T-helper 9 cell (primary cell): ENCODE measurements around the gene PDE5A.
"Not testable (repeated sequence)": the region's sequence is repeated elsewhere in the genome, so short reads cannot be mapped to it uniquely, and the experiment has no call there.

Experiments used
- DNase-seq: peaks from one replicate; pipeline ENCODE4 v3.0.0-alpha.2; 2020
- total RNA-seq, 2 donors: gene quantifications; one replicate each; lab custom pipeline; 2026; lab: John Stamatoyannopoulos, UW

PDE5A gene
- total RNA-seq, result 3.1 to 25.8 reads per million in 2 donors

DNA sequence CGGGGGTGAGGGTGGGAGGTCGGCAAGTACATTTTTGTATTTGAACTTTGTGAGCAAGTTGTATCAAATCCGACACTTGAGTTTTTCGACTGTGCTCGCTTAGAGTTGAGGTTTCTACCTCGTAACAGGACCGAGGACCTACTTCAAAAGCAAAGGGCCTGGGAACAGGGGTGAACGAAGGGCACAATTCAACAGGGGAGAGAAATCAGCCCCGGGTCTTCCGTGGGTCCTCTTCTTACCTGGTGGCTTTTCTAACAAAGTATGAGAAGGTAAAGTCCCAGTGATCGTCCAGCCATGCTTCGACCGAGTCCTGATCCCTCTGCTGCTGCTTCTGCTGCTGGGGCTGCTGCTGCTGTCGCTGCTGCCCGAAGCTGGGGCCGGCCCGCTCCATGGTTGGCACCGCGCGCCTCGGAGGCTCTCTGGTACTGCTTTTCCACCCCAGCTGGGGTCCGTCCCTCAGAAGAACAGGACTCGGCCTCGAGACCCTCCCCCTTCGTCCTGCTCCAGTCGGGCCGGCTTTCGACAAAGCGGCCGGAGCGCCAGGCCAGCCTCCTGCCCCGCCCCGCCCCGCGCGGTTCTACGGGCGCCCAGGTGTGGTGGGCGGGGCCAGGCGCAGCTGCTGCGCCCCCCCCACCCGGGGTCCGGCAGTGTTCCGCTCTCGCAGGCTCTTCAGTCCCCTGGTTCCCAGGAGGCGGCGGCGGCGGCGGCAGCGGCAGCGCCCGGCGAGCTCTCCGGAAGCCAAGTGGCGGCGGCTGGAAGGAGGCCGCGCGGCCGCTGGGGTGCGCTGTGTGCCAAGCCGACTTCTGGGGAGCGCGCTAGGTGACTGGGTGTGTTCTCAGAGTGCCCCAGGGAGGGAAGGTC lies at the start of gene PDE5A:
Gene PDE5A (minus strand): TSS at position 524 of the 861 bp plus-strand sequence. CDS start 133 bp downstream, at position 391.
- DNase-seq, result peak; percentile 71

DNA sequence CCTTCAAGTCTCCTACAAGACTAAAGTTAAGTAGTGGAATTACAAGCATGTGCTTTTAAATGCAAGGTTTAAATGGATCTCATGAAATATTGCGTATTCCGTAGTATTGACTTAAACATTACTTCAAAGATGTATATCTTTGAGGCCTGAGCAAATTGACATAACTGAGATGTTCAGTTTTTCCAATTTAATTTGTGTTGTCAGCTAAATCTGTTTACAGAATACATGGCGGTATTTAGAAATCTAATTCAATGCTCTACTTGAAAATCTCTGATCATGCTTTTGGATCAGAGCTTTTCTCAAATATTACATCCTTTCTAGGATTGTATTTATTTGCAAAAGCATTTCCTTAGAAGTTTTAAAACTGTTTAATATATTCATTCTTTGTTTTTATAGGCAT lies 47.5 kb upstream of the PDE5A start:
- no peak for DNase-seq

- DNase-seq, result no peak
These were observed 46.8 kb upstream of the PDE5A start for GRCh38 chr4:119675391-119675790.

DNA sequence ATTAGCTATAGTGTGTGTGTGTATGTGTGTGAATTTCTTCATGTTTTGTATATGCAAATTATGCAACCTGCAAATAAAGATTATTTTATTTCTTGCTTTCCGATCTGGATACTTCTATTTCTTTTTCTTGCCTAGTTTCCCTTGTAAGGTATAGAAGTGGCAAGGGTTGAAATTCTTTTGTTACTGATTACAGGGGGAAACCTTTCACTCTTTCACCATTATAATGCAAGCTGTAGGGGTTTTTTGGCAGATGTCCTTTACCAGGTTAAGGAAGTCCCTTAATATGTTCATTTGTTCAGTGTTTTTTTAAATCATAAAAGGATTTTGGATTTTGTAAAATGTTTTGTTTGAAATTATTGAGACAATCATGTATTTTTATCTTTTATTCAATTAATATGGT lies 44.3 kb upstream of the PDE5A start:
- DNase-seq, result no peak

DNA sequence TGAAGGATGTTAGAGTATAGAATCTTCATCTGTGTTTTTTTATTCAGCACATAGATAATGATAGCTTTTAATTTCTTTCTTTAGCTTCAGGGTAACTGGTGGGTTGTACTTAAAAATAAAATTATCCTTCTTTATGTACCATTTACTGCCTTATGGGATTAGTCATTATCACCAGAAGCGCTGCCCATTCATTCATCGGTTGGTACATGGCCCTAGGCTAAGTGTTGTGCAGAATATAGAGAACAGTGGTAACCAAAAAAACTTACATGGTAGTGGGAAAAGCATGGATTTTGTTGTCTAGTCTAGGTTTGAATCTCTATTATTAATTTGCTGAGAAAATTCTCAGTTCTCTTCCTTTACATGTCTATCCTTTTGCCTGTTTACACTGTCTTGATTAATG lies 43.5 kb upstream of the PDE5A start:
- DNase-seq, result no peak

DNA sequence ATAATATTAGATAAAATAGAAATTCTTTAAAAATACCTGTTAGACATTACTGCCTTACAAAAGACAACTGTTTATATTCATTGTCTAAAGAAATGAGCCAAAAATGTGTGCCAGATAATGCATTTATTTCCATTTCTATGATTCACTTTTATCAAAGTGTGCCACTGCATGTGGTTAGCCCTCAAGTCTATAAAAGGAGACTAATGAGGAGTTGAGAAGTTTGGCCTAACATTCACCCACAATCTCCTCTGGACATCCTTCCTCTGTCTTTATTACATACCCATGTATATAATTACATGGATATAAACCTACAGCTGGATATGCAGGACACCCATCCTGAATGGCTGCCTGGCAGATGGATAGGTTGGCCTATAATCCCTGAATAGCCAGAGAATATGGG lies 42.6 kb upstream of the PDE5A start:
- DNase-seq, result no peak

DNA sequence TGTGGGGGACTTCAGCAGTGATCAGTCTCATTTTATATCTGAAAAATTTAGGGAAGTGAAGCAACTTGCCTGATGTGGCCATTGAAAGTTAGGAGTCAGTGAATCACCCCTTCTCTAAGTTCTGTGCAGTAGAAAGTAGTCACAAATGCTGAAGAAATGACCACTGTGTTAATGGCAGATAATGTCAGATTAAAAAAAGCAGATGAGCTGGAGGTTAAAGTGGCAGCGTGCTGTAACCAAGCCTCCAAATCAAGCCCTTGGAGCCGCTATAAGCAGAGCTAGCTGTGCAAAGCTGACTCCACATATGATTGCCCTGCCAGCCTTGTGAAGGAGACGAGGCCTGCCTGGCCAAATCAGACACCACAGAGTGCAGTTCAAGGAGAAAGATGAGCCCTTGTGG lies 39.2 kb upstream of the PDE5A start:
- DNase-seq, result no peak

GRCh38 chr4:119666653-119667091 lies 38.1 kb upstream of the PDE5A start:
- DNase-seq, result no peak

DNA sequence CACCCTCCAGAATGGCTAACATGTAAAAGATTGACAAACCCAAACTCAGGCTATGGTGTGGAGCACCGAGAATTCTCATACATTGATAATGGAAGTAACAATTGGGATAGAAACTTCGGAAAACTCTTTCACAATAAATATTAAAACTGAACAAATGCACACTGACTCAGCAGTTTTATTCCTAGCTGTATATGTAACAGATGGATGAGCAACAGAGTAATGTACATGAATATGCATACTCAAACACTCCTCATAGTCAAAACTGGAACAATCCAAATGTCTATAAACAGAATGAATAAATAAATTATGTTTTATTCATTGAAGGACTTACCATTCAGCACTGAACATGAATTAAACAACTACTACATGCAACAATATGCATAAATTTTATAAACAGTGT lies 37.1 kb upstream of the PDE5A start:
- DNase-seq, result no peak

GRCh38 chr4:119664168-119664907 lies 35.7 kb upstream of the PDE5A start:
- DNase-seq, result no peak

- no peak for DNase-seq
These were observed 34.7 kb upstream of the PDE5A start for GRCh38 chr4:119663160-119663788.

DNA sequence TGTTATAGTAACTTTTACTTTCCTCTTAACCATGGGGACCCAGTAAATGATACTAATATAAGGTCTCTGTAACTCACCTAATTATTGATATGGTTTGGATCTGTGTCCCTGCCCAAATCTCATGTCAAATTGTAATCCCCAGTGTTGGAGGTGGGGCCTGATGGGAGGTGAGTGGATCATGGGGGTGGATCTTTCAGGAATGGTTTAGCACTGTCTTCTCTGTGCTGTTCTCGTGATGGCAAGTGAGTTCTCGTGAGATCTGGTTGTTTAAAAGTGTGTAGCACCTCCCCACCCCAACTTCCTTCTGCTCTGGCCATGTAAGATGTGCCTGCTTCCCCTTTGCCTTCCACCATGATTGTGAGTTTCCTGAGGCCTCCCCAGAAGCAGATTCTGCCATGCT lies 34.0 kb upstream of the PDE5A start:
- not testable (repeated sequence) for DNase-seq

- DNase-seq, result no peak
These were observed 32.6 kb upstream of the PDE5A start for GRCh38 chr4:119661231-119661630.

- DNase-seq, result no peak
These were observed 31.0 kb upstream of the PDE5A start for GRCh38 chr4:119659576-119659975.

GRCh38 chr4:119657111-119657611 lies 28.6 kb upstream of the PDE5A start:
- DNase-seq, result no peak

GRCh38 chr4:119656342-119656741 lies 27.7 kb upstream of the PDE5A start:
- no peak for DNase-seq

DNA sequence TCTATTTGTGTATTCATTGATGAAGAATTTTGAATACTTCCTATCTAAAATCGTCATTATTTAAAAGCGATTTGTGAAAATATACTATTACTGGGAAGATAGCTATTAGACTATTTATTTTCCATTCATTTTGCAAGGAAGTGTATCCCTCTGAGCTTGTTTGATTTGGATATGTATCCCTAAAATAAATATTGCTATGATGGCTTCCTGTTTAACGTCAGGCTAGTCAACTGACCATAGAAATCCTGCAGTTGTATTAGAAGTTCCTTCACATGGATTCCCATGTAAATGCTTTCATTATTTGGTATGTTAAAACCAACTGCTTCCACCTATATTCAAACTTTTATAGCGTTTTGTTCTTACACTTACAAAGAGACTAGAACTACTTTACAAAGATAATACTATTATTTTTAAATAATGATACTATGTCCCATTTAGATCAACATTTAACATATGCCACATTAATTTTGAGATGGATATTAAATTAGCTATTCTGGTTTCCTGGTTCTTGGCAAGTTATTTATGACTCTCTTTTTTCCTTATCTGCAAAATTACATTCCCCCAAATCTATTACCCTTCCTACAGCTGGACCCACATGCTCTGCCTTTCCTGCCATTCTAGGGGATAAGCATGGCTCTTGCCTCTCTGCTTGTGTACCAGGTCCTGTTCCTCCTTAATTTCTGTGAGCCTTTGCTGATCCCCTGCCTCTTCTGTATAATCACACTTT lies 26.7 kb upstream of the PDE5A start:
- no peak for DNase-seq

DNA sequence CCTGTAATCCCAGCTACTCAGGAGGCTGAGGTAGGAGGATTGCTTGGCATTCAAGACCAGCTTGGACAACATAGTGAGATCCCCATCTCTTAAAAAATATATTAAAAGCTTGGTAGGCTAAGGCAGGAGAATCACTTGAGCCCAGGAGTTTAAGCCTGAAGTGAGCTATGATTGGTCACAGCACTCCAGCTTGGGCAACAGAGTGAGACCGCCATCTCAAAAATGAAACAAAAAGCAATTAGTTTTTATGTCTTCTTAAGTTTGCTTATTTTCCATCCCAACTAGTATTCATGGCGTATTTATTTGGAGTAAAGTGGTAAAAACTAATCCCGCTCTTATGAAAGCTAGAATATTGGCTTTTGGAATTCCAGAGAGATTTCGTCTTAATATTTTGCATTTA lies 25.4 kb upstream of the PDE5A start:
- DNase-seq, result no peak

GRCh38 chr4:119652998-119653397 lies 24.4 kb upstream of the PDE5A start:
- no peak for DNase-seq

- DNase-seq, result no peak
These were observed 19.8 kb upstream of the PDE5A start for GRCh38 chr4:119648398-119648797.

DNA sequence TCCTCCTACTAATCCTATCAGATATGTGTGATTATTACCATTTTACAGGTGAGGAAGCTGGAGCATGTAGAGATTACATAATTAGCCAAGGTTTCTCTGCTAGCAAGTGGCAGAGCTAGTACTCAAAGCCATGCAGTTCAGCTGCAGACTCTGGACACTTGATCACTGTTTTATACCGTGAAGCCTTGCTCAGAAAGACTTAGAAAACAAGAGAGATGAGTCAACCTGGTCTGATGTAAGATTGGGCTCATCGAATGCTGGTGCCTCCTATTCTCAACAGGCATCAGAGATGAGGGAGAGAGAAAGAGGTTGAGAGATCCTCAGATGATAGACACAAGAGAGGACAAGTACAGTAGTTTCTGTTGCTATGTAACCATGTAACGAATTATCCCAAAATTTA lies 19.0 kb upstream of the PDE5A start:
- DNase-seq, result no peak

- no peak for DNase-seq
These were observed 17.9 kb upstream of the PDE5A start for GRCh38 chr4:119646347-119647071.
